ENCODE results near the gene LRRC26. TPM values are rescaled to one million over a fixed set of nuclear protein-coding genes. Genes with fewer than 3 reads are reported as not detected.
A peak's percentile ranks its signal among the peaks of the same experiment; 100 is the strongest.

The LRRC26 gene
- total RNA-seq, 1 experiment from 2014 or later, result 2.4 TPM

- Histone ChIP-seq H3K4me2 (ENCODE audit: low read length) (0 out of 2 replicates have a peak overlapping the region, but pooled peaks have one; percentile 37), H3K9me2 (ENCODE audit: insufficient read depth) (no peaks in the 10 kb centered on the region), H4K20me1 (ENCODE audit: insufficient read depth) (no peaks in the 10 kb centered on the region), H3K79me2 (ENCODE audit: insufficient read depth, low read length) (peaks cover 27% of the 10 kb centered on the region), H3K27me3 (ENCODE audit: insufficient read depth, low read length) (no peaks in the 10 kb centered on the region), H3K36me3 (ENCODE audit: control insufficient read depth in 1 of 2, insufficient read depth in 2 of 2, low read length in 2 of 2) (peaks cover 0 to 6% of the 10 kb centered on the region in 2 experiments; a peak in 1 of 4 replicates), H2AFZ (ENCODE audit: low read depth, low read length, poor library complexity, severe bottlenecking) (no peak overlapping the region), H3K4me3 (replicated peaks in 1 of 2; ENCODE audit: low read depth in 1 of 2, low read length in 2 of 2) (no peak overlapping the region), H3K9ac (ENCODE audit: low read length) (no peak overlapping the region), H3K27ac (ENCODE audit: low read depth, low read length) (peak overlapping the region; percentile 38; the same call in 1 of the 2 replicates), H3K9me3 (ENCODE audit: control insufficient read depth in 1 of 2, insufficient read depth in 1 of 2, low read depth in 1 of 2, low read length in 2 of 2) (no peaks in the 10 kb centered on the region), H3K4me1 (ENCODE audit: control insufficient read depth in 1 of 2, insufficient read depth in 2 of 2, low read length in 2 of 2) (peaks cover 35 to 57% of the 10 kb centered on the region in 2 experiments)
- ATAC-seq, result no peak
- TF ChIP-seq ZFX (IDR thresholded peaks at IDR 0.05) (no peak), TCF7L2 (IDR thresholded peaks at IDR 0.05; ENCODE audit: borderline replicate concordance, extremely low read depth, insufficient read depth, insufficient read length) (no peak), FOSL1 (IDR thresholded peaks at IDR 0.05; ENCODE audit: low read depth) (no peak)
- ChIA-PET POLR2A (interaction anchor here (2.2 kb wide), 1 partner anchor 46 kb away, joined by 6 read pairs; the partner anchor contains the start of gene TUBB4B), RAD21 (ENCODE audit: low non-redundant PET in 1 of 2, low total read pairs in 2 of 2, uncharacterized antibody in 2 of 2, unreplicated experiment in 2 of 2) (no interaction called here), CTCF (interaction anchor here (1.2 to 1.7 kb wide), 2 partner anchors 33 to 42 kb away, joined by 3 to 4 read pairs; partner anchors contain the start of gene RNF224)
- DNase-seq (ENCODE audit: low read depth, low spot score), result no peak
- intact Hi-C loops (cut with micrococcal nuclease), result no loop called here
- BruUV-seq (replicated peaks), result no TSS peak
Observed at GRCh38 chr9:137194388-137194787, 24.5 kb upstream of the LRRC26 start.

GRCh38 chr9:137193771-137194170, 23.9 kb upstream of the LRRC26 start:
- Histone ChIP-seq H3K9me3 (ENCODE audit: control insufficient read depth in 1 of 2, insufficient read depth in 1 of 2, low read depth in 1 of 2, low read length in 2 of 2) (no peaks in the 10 kb centered on the region), H3K4me3 (replicated peaks in 1 of 2; ENCODE audit: low read depth in 1 of 2, low read length in 2 of 2) (no peak overlapping the region), H3K27me3 (ENCODE audit: insufficient read depth, low read length) (no peaks in the 10 kb centered on the region), H3K4me2 (ENCODE audit: low read length) (no peak overlapping the region), H3K9ac (ENCODE audit: low read length) (no peak overlapping the region), H3K27ac (ENCODE audit: low read depth, low read length) (no peak overlapping the region), H3K9me2 (ENCODE audit: insufficient read depth) (no peaks in the 10 kb centered on the region), H3K36me3 (ENCODE audit: control insufficient read depth in 1 of 2, insufficient read depth in 2 of 2, low read length in 2 of 2) (peaks cover 0 to 6% of the 10 kb centered on the region in 2 experiments; a peak in 1 of 4 replicates), H3K79me2 (ENCODE audit: insufficient read depth, low read length) (peaks cover 33% of the 10 kb centered on the region), H4K20me1 (ENCODE audit: insufficient read depth) (no peaks in the 10 kb centered on the region), H3K4me1 (ENCODE audit: control insufficient read depth in 1 of 2, insufficient read depth in 2 of 2, low read length in 2 of 2) (peaks cover 30 to 52% of the 10 kb centered on the region in 2 experiments), H2AFZ (ENCODE audit: low read depth, low read length, poor library complexity, severe bottlenecking) (no peak overlapping the region)
- CTCF ChIA-PET, result no interaction called here
- DNase-seq (ENCODE audit: low read depth, low spot score) (no peak), ATAC-seq (no peak)
- no TSS peak for BruUV-seq (replicated peaks)
- POLR2A ChIA-PET, result no interaction called here
- RAD21 ChIA-PET (ENCODE audit: low non-redundant PET in 1 of 2, low total read pairs in 2 of 2, uncharacterized antibody in 2 of 2, unreplicated experiment in 2 of 2), result no interaction called here
- intact Hi-C loops (cut with micrococcal nuclease), result no loop called here
- TF ChIP-seq SP1 (IDR thresholded peaks at IDR 0.05; ENCODE audit: low read depth) (no peak), MAX (IDR thresholded peaks at IDR 0.05) (no peak)

All from HCT116 (cell line).